Mesenchymal stem cell (in vitro differentiated cells and primary cell): ENCODE results near the gene DCANP1.

ENCODE experiments used
- DNase-seq: peaks from one replicate; pipeline ENCODE4 v3.0.0-alpha.2; 2013
- H2AFZ ChIP-seq: one replicate; pipeline ENCODE4 v1.6.1; 2013; ENCODE audit warnings: low read depth, mild to moderate bottlenecking, control low read depth, inconsistent platforms, low read length, moderate library complexity
- H2AK5ac ChIP-seq: 2 replicates; pipeline ENCODE4 v1.6.1; 2013; ENCODE audit warnings: low read length, moderate library complexity, mild to moderate bottlenecking, inconsistent platforms; ENCODE audit not compliant: severe bottlenecking
- H2BK120ac ChIP-seq: one replicate; pipeline ENCODE4 v1.6.1; 2013; ENCODE audit warnings: low read depth, mild to moderate bottlenecking, inconsistent platforms, low read length, moderate library complexity
- H2BK12ac ChIP-seq, 2 experiments: one replicate each; pipeline ENCODE4 v1.6.1; 2013; ENCODE audit warnings: inconsistent platforms in 2 of 2, low read length in 2 of 2, mild to moderate bottlenecking in 2 of 2, moderate library complexity in 2 of 2, control low read depth in 1 of 2
- H2BK15ac ChIP-seq: one replicate; pipeline ENCODE4 v1.6.1; 2013; ENCODE audit warnings: mild to moderate bottlenecking, low read depth, inconsistent platforms; ENCODE audit not compliant: poor library complexity, severe bottlenecking
- H2BK5ac ChIP-seq: 2 replicates; pipeline ENCODE4 v1.6.1; 2013; ENCODE audit warnings: low read depth, mild to moderate bottlenecking, low read length, control low read depth, inconsistent platforms; ENCODE audit not compliant: poor library complexity, severe bottlenecking
- H3K14ac ChIP-seq, 2 experiments: one replicate each; pipeline ENCODE4 v1.6.1; 2013; ENCODE audit warnings: inconsistent platforms in 2 of 2, low read length in 2 of 2, control low read depth in 1 of 2, mild to moderate bottlenecking in 1 of 2, moderate library complexity in 1 of 2
- H3K18ac ChIP-seq, 2 experiments: one replicate each; pipeline ENCODE4 v1.6.1; 2013; ENCODE audit warnings: inconsistent platforms in 2 of 2, low read length in 2 of 2, control low read depth in 1 of 2, low read depth in 1 of 2, mild to moderate bottlenecking in 1 of 2
- H3K23ac ChIP-seq, 2 experiments: one replicate each; pipeline ENCODE4 v1.6.1; 2013; ENCODE audit warnings: inconsistent platforms in 2 of 2, low read length in 2 of 2, mild to moderate bottlenecking in 2 of 2, moderate library complexity in 2 of 2, control low read depth in 1 of 2
- H3K27ac ChIP-seq: 2 replicates; pipeline ENCODE4 v1.5.1; 2013; ENCODE audit warnings: mild to moderate bottlenecking, moderate library complexity, low read length, control low read depth, inconsistent platforms; ENCODE audit not compliant: poor library complexity, severe bottlenecking
- H3K27me3 ChIP-seq, 2 experiments: 2 replicates each; pipeline versions ENCODE4 v1.6.1 to v1.7.0; 2013; ENCODE audit warnings: low read length in 2 of 2, mild to moderate bottlenecking in 2 of 2, moderate library complexity in 2 of 2, control low read depth in 1 of 2, inconsistent platforms in 1 of 2; ENCODE audit not compliant: control insufficient read depth in 1 of 2, insufficient read depth in 1 of 2
- H3K36me3 ChIP-seq, 2 experiments: 2 replicates each; pipeline versions ENCODE4 v1.6.1 to v1.7.0; 2013; ENCODE audit warnings: low read length in 2 of 2, control low read depth in 1 of 2, inconsistent platforms in 1 of 2, low read depth in 1 of 2, mild to moderate bottlenecking in 1 of 2; ENCODE audit not compliant: insufficient read depth in 2 of 2, control insufficient read depth in 1 of 2
- H3K4ac ChIP-seq, 2 experiments: one replicate each; pipeline ENCODE4 v1.6.1; 2013; ENCODE audit warnings: inconsistent platforms in 2 of 2, low read length in 2 of 2, mild to moderate bottlenecking in 2 of 2, moderate library complexity in 2 of 2, control low read depth in 1 of 2, low read depth in 1 of 2
- H3K4me1 ChIP-seq: 2 replicates; pipeline ENCODE4 v1.6.1; 2013; ENCODE audit warnings: low read depth, low read length, control low read depth; ENCODE audit not compliant: control insufficient read depth, insufficient read depth
- H3K4me2 ChIP-seq: 2 replicates; pipeline ENCODE4 v1.6.1; 2013; ENCODE audit warnings: low read length, mild to moderate bottlenecking, inconsistent platforms; ENCODE audit not compliant: poor library complexity, severe bottlenecking
- H3K4me3 ChIP-seq, 2 experiments: 2 replicates each; pipeline versions ENCODE4 v1.5.1 to v1.7.0; 2013; ENCODE audit warnings: low read length in 2 of 2, mild to moderate bottlenecking in 2 of 2, control low read depth in 1 of 2, low read depth in 1 of 2; ENCODE audit not compliant: insufficient read depth in 1 of 2
- H3K79me1 ChIP-seq: replicated peaks from 2 replicates; pipeline ENCODE4 v1.6.1; 2013; ENCODE audit warnings: mild to moderate bottlenecking, control low read depth, low read length, inconsistent platforms; ENCODE audit not compliant: poor library complexity, severe bottlenecking
- H3K9ac ChIP-seq: 2 replicates; pipeline ENCODE4 v1.7.0; 2013; ENCODE audit warnings: mild to moderate bottlenecking, low read length, moderate library complexity
- H3K9me3 ChIP-seq: 2 replicates; pipeline ENCODE4 v1.7.0; 2013; ENCODE audit warnings: mild to moderate bottlenecking, low read length; ENCODE audit not compliant: control insufficient read depth
- H4K8ac ChIP-seq: one replicate; pipeline ENCODE4 v1.6.1; 2013; ENCODE audit warnings: inconsistent platforms, mild to moderate bottlenecking, low read length, moderate library complexity
- H4K91ac ChIP-seq: one replicate; pipeline ENCODE4 v1.6.1; 2013; ENCODE audit warnings: mild to moderate bottlenecking, low read length, inconsistent platforms
- WGBS: methylation state at CpG from one replicate; pipeline ENCODE4 v1.1.7; 2013; ENCODE audit warnings: mixed read lengths; 5-methylcytosine and 5-hydroxymethylcytosine counted together

The DCANP1 gene

DNA sequence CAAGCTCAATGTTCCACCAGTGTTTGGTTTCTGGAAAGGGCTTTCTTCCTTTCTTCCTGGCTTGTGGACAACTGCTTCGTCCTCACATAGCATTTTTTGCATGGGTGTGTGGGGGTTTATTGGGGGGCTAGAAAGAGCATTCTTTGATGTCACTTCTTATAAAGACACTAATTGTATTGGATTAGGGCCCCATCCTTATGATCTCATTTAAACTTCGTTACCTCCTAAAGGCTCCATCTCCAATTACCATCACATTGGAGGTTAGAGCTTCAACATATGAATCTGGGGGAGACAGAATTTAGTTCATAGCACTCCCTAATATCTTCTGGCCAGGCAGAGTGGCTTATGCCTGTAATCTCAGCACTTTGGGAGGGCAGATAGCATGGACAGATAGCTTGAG, 42.1 kb downstream of the DCANP1 start:
- no peak overlapping the region for H3K4me3 ChIP-seq
- H3K9ac ChIP-seq, result no peak overlapping the region
- DNase-seq, result no peak
- no peak overlapping the region for H2BK12ac ChIP-seq
- no peaks in the 10 kb centered on the region for H3K27me3 ChIP-seq
- H3K79me1 ChIP-seq, result no peaks in the 10 kb centered on the region
- H3K36me3 ChIP-seq, result no peaks in the 10 kb centered on the region
- H2AFZ ChIP-seq, result no peak overlapping the region
- no peak overlapping the region for H3K18ac ChIP-seq
- H3K4me2 ChIP-seq, result no peak overlapping the region
- no CpG with 5 or more reads among the region's 2 CpGs for WGBS
- no peak overlapping the region for H4K8ac ChIP-seq
- no peaks in the 10 kb centered on the region for H3K4me1 ChIP-seq
- H2BK15ac ChIP-seq, result no peak overlapping the region
- H3K27ac ChIP-seq, result no peak overlapping the region
- no peak overlapping the region for H4K91ac ChIP-seq
- H3K23ac ChIP-seq, result no peak overlapping the region
- H2AK5ac ChIP-seq, result no peak overlapping the region
- no peak overlapping the region for H3K14ac ChIP-seq
- no peak overlapping the region for H2BK120ac ChIP-seq
- no peaks in the 10 kb centered on the region for H3K9me3 ChIP-seq
- no peak overlapping the region for H2BK5ac ChIP-seq
- no peak overlapping the region for H3K4ac ChIP-seq

DNA sequence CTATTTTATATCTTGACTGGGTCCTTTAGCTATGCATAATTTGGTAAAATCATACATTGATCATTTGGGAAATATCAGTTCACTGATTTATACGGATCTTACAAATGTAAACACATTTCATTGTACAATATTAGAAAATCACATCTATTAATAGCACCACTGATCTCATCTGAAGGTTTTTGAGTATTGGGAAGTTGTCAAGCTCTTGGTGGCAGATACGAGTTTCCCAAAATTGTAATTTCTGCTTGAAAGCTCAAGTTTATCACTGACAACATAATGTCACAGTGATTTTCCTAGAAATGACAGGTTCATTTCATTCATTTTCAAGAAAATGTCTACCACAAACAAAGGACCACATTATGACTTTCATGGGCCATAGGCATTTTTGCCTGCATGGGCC, 45.1 kb downstream of the DCANP1 start:
- no peak overlapping the region for H3K14ac ChIP-seq
- no peak overlapping the region for H3K9ac ChIP-seq
- no peak overlapping the region for H2AK5ac ChIP-seq
- H3K79me1 ChIP-seq, result peaks cover 3% of the 10 kb centered on the region
- WGBS, result 92% methylated on average over 1 of the region's 2 CpGs
- DNase-seq, result no peak
- H3K27ac ChIP-seq, result no peak overlapping the region
- H4K91ac ChIP-seq, result no peak overlapping the region
- H2BK120ac ChIP-seq, result no peak overlapping the region
- H3K4me2 ChIP-seq, result no peak overlapping the region
- no peak overlapping the region for H3K23ac ChIP-seq
- H3K9me3 ChIP-seq, result no peaks in the 10 kb centered on the region
- no peak overlapping the region for H3K4ac ChIP-seq
- H3K4me3 ChIP-seq, result no peak overlapping the region
- no peak overlapping the region for H3K18ac ChIP-seq
- H2BK15ac ChIP-seq, result no peak overlapping the region
- H4K8ac ChIP-seq, result no peak overlapping the region
- H2AFZ ChIP-seq, result no peak overlapping the region
- H3K4me1 ChIP-seq, result peaks cover 9% of the 10 kb centered on the region
- H3K36me3 ChIP-seq, result no peaks in the 10 kb centered on the region
- H2BK12ac ChIP-seq, result no peak overlapping the region
- no peak overlapping the region for H2BK5ac ChIP-seq
- no peaks in the 10 kb centered on the region for H3K27me3 ChIP-seq

DNA sequence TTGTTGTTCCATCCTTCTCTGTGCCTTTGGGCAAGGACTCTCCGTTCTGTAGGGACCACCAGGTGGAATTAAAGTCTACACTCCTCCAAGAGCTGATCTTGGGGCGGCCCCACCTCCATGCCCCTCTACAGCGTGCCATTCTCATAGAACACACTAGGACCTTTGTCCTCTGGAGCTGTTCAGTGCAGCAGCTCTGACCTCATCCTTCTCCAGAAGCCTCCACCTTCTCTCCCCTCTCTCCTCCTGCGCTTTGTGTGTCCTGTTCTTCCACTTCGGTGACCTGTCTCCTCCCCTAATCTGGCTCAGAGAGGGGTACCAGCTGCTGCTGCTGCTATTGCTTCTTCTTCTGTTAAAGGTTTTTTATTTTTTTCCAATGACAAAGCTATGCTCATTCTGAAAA, 46.3 kb downstream of the DCANP1 start:
- H3K9ac ChIP-seq, result no peak overlapping the region

DNA sequence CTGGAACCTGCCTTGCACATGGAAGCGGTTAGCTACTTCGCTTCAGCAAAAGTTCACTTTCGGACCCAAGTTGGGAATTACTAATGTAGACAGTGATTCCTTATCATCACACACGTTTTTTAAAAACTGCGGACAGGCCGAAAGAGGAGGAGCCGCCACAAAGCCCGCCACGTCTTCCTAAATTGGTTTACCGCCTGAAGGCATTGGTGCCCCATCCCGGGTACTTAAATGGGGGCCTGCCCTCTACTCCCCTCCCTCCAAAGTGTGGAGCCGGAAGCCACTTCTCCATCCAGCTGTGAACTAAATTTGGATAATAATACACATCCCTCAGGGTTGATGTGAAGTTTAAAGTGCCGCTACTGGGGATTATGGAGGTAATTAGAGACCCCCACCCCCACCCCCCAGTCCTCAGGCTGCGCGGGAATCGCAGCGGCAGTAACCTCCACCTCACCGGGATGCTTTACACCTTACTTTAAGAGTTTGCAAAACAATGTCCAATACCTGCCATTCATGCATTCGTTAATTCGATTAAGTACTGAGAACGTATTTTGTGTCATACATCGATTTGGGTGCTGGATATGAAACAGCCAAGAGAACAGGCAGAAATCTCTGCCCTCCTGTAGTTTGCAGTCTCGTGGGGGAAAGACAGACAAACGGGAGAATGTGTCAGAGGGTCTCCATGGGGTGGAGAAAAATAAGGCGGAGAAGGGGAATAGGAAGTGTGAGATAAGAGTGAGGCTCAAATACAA, 47.2 kb downstream of the DCANP1 start:
- peak overlapping the region; percentile 98 for H4K91ac ChIP-seq
- H2BK15ac ChIP-seq, result no peak overlapping the region

More for the DNA sequence above, 46.3 kb downstream of the DCANP1 start:
- H3K18ac ChIP-seq, result no peak overlapping the region
- no peak overlapping the region for H2BK5ac ChIP-seq
- no peak overlapping the region for H4K8ac ChIP-seq
- no peak overlapping the region for H4K91ac ChIP-seq
- H3K4me3 ChIP-seq, result no peak overlapping the region
- no peak overlapping the region for H3K14ac ChIP-seq
- H2BK12ac ChIP-seq, result no peak overlapping the region
- H3K9me3 ChIP-seq, result no peaks in the 10 kb centered on the region
- H3K4me2 ChIP-seq, result no peak overlapping the region
- H3K4ac ChIP-seq, result no peak overlapping the region
- H3K23ac ChIP-seq, result no peak overlapping the region
- no peak overlapping the region for H2AFZ ChIP-seq
- H3K4me1 ChIP-seq, result peaks cover 15% of the 10 kb centered on the region
- peaks cover 3% of the 10 kb centered on the region for H3K79me1 ChIP-seq
- no peaks in the 10 kb centered on the region for H3K36me3 ChIP-seq
- H2AK5ac ChIP-seq, result no peak overlapping the region
- no peaks in the 10 kb centered on the region for H3K27me3 ChIP-seq
- WGBS, result 47% methylated on average over 5 of the region's 5 CpGs
- no peak overlapping the region for H3K27ac ChIP-seq
- no peak for DNase-seq
- no peak overlapping the region for H2BK15ac ChIP-seq
- no peak overlapping the region for H2BK120ac ChIP-seq

More for the DNA sequence above, 47.2 kb downstream of the DCANP1 start:
- H3K4me1 ChIP-seq, result peaks cover 15% of the 10 kb centered on the region
- peak overlapping the region; percentile 83 for H2AFZ ChIP-seq
- H3K23ac ChIP-seq, result no peak overlapping the region
- peak overlapping the region; percentile 91 to 94 for H3K4me3 ChIP-seq
- no peaks in the 10 kb centered on the region for H3K9me3 ChIP-seq
- H4K8ac ChIP-seq, result peak overlapping the region; percentile 91
- H3K18ac ChIP-seq, result peak overlapping the region; percentile 93 to 95
- peak overlapping the region; percentile 84 for H3K4me2 ChIP-seq
- no peak overlapping the region for H2BK12ac ChIP-seq
- no peaks in the 10 kb centered on the region for H3K27me3 ChIP-seq
- H2BK120ac ChIP-seq, result no peak overlapping the region
- peak overlapping the region; percentile 34 to 90 for H3K4ac ChIP-seq
- H3K14ac ChIP-seq, result no peak overlapping the region
- H2BK5ac ChIP-seq, result no peak overlapping the region
- H3K36me3 ChIP-seq, result no peaks in the 10 kb centered on the region
- DNase-seq, result no peak
- H3K79me1 ChIP-seq, result peaks cover 3% of the 10 kb centered on the region
- peak overlapping the region; percentile 95 for H3K9ac ChIP-seq
- 48% methylated on average over 25 of the region's 25 CpGs for WGBS
- H2AK5ac ChIP-seq, result no peak overlapping the region
- no peak overlapping the region for H3K27ac ChIP-seq
